ENCODE data around the gene FMNL2.

FMNL2 gene

DNA sequence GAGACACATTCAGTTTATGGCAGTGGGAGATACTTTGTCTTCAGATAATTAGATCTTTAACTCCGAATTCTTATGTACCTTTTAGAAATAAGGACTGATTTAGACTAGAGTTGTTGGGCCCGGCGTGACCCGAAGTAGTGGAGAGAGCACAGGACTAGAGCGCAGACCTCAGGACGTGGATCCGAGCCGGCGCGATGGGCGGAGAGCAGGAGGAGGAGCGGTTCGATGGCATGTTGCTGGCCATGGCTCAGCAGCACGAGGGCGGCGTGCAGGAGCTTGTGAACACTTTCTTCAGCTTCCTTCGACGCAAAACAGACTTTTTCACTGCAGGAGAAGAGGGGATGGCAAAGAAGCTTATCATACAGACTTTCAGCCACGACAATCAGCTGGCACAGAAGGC, 54.5 kb downstream of the FMNL2 start:
- ChIA-PET CTCF (interaction anchor here (1.8 kb wide), 1 partner anchor 16 kb away, joined by 5 read pairs; no protein-coding TSS in a partner anchor), POLR2A (no interaction called here)
- no peaks in the 10 kb centered on the region for H3K9me3 ChIP-seq (ENCODE audit: control insufficient read depth, insufficient read depth, low read depth, low read length)
- H3K4me3 ChIP-seq (ENCODE audit: low read depth, low read length) = no peak overlapping the region
- TF ChIP-seq ZEB2 (tag by site-specific recombination; IDR thresholded peaks at IDR 0.05) (no peak), ZNF391 (tag by site-specific recombination; IDR thresholded peaks at IDR 0.05; ENCODE audit: borderline replicate concordance, low read depth) (no peak), SETDB1 (IDR thresholded peaks at IDR 0.05; ENCODE audit: insufficient read length, low read length) (no peak), ZNF501 (tag by site-specific recombination; IDR thresholded peaks at IDR 0.05) (no peak), KLF9 (tag by site-specific recombination; IDR thresholded peaks at IDR 0.05; ENCODE audit: low read depth) (no peak), MYNN (tag by site-specific recombination; IDR thresholded peaks at IDR 0.05; ENCODE audit: borderline replicate concordance) (no peak), ZNF514 (tag by site-specific recombination; IDR thresholded peaks at IDR 0.05) (no peak), YY2 (tag by site-specific recombination; IDR thresholded peaks at IDR 0.05) (no peak), KLF16 (tag by site-specific recombination; IDR thresholded peaks at IDR 0.05) (no peak)
- H3K27ac ChIP-seq (ENCODE audit: extremely low read depth, low read depth, low read length) = no peak overlapping the region
- H3K36me3 ChIP-seq (ENCODE audit: control insufficient read depth in 2 of 2, insufficient read depth in 1 of 2, low read length in 2 of 2) = no peaks in the 10 kb centered on the region
- peaks cover 9% of the 10 kb centered on the region; the same call in 1 of the 2 replicates for H3K4me1 ChIP-seq (ENCODE audit: control insufficient read depth, insufficient read depth, low read length)

DNA sequence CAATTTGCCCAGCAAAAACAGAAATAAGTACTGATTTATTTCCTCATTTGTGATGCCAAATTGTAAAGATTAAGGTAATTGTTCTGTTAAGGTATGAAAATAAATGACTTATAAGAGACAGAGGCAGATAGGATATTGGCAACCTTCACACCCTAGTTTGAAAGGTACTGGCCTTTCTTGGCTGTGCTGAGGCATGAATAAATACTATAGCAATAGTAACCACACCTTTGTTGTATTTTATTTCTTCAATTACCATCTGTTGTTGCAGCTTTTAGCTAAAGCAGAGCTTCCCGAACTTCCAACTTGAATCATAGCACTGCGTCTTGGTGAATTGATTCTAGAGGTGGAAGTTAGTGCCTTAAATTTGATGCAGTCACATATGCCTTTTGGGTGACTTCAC, 55.9 kb downstream of the FMNL2 start:
- TF ChIP-seq ZNF654 (tag by site-specific recombination; IDR thresholded peaks at IDR 0.05; ENCODE audit: low read depth) = no peak
- no peak for TF ChIP-seq ZNF404 (tag by site-specific recombination; IDR thresholded peaks at IDR 0.05)
- TF ChIP-seq ZNF423 (tag by site-specific recombination; IDR thresholded peaks at IDR 0.05) = no peak
- no peak for TF ChIP-seq ZNF132 (tag by site-specific recombination; IDR thresholded peaks at IDR 0.05; ENCODE audit: borderline replicate concordance)
- no peak for TF ChIP-seq ZNF239 (tag by site-specific recombination; IDR thresholded peaks at IDR 0.05)
- TF ChIP-seq ZNF623 (tag by site-specific recombination; IDR thresholded peaks at IDR 0.05) = no peak
- TF ChIP-seq KLF9 (tag by site-specific recombination; IDR thresholded peaks at IDR 0.05; ENCODE audit: low read depth) = no peak
- no peak for TF ChIP-seq OVOL3 (tag by site-specific recombination; IDR thresholded peaks at IDR 0.05)
- TF ChIP-seq ZNF184 (tag by site-specific recombination; IDR thresholded peaks at IDR 0.05) = no peak
- TF ChIP-seq, protein P1, sequence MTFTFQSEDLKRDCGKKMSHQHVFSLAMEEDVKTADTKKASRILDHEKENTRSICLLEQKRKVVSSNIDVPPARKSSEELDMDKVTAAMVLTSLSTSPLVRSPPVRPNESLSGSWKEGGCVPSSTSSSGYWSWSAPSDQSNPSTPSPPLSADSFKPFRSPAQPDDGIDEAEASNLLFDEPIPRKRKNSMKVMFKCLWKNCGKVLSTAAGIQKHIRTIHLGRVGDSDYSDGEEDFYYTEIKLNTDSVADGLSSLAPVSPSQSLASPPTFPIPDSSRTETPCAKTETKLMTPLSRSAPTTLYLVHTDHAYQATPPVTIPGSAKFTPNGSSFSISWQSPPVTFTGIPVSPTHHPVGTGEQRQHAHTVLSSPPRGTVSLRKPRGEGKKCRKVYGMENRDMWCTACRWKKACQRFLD (tag by site-specific recombination; IDR thresholded peaks at IDR 0.05) = no peak
- TF ChIP-seq MZF1 (tag by site-specific recombination; IDR thresholded peaks at IDR 0.05; ENCODE audit: borderline replicate concordance) = no peak
- TF ChIP-seq MEIS1 (CRISPR knock-in tag; IDR thresholded peaks at IDR 0.05; ENCODE audit: borderline replicate concordance) = no peak
- no peak for TF ChIP-seq GLI2 (tag by site-specific recombination; IDR thresholded peaks at IDR 0.05; ENCODE audit: borderline replicate concordance, low read depth)
- no peak for TF ChIP-seq ZBTB21 (tag by site-specific recombination; IDR thresholded peaks at IDR 0.05)
- no peak for TF ChIP-seq ZNF23 (tag by site-specific recombination; IDR thresholded peaks at IDR 0.05; ENCODE audit: borderline replicate concordance)
- no peak for TF ChIP-seq ZNF560 (tag by site-specific recombination; IDR thresholded peaks at IDR 0.05; ENCODE audit: borderline replicate concordance)
- TF ChIP-seq ZNF350 (tag by site-specific recombination; IDR thresholded peaks at IDR 0.05) = no peak
- no peak for TF ChIP-seq ZNF202 (tag by site-specific recombination; IDR thresholded peaks at IDR 0.05; ENCODE audit: borderline replicate concordance)
- no peak for TF ChIP-seq ZNF830 (tag by site-specific recombination; IDR thresholded peaks at IDR 0.05; ENCODE audit: low read depth)
- no peak for TF ChIP-seq ZNF169 (tag by site-specific recombination; IDR thresholded peaks at IDR 0.05)
- peaks cover 3% of the 10 kb centered on the region; the same call in 1 of the 2 replicates for H3K4me1 ChIP-seq (ENCODE audit: control insufficient read depth, insufficient read depth, low read length)
- ChIA-PET CTCF (no interaction called here), POLR2A (no interaction called here)
- H3K27ac ChIP-seq (ENCODE audit: extremely low read depth, low read depth, low read length) = no peak overlapping the region
- no peak overlapping the region for H3K4me3 ChIP-seq (ENCODE audit: low read depth, low read length)
- H3K9me3 ChIP-seq (ENCODE audit: control insufficient read depth, insufficient read depth, low read depth, low read length) = no peaks in the 10 kb centered on the region
- no peaks in the 10 kb centered on the region for H3K36me3 ChIP-seq (ENCODE audit: control insufficient read depth in 2 of 2, insufficient read depth in 1 of 2, low read length in 2 of 2)

Measured in HEK293 (cell line).